CD14-positive monocyte (primary cell): ENCODE results near the gene VPS39. TPM values are rescaled to one million over a fixed set of nuclear protein-coding genes. Genes with fewer than 3 reads are reported as not detected.

Source experiments
- DNase-seq, 3 donors: peaks; one replicate each; pipeline ENCODE4 v3.0.0-alpha.2; 2011 to 2022
- H2AFZ ChIP-seq: 2 replicates; pipeline ENCODE4 v1.6.0; 2012; ENCODE audit warnings: mild to moderate bottlenecking, low read depth, low read length, inconsistent platforms; ENCODE audit not compliant: insufficient read depth, poor library complexity, severe bottlenecking
- H3K27ac ChIP-seq, 2 donors: 1 replicate in 1 of 2; 2 replicates in 1 of 2; pipeline ENCODE4 v1.5.1; 2012 to 2013; ENCODE audit warnings: low read length in 2 of 2, control low read depth in 1 of 2, inconsistent platforms in 1 of 2, low read depth in 1 of 2, mild to moderate bottlenecking in 1 of 2
- H3K27me3 ChIP-seq, 2 donors: one replicate each; pipeline versions ENCODE4 v1.6.0 to v1.6.1; 2011 to 2013; ENCODE audit warnings: low read length in 2 of 2; ENCODE audit not compliant: control insufficient read depth in 2 of 2, insufficient read depth in 2 of 2
- H3K36me3 ChIP-seq, 2 donors: replicated peaks in 1 of 2; 1 replicate in 1 of 2; 2 replicates in 1 of 2; pipeline versions ENCODE4 v1.5.1 to v1.6.1; 2012 to 2013; ENCODE audit warnings: low read length in 2 of 2, control low read depth in 1 of 2, inconsistent platforms in 1 of 2, mild to moderate bottlenecking in 1 of 2; ENCODE audit not compliant: insufficient read depth in 2 of 2, control insufficient read depth in 1 of 2
- H3K4me1 ChIP-seq, 2 donors: 1 replicate in 1 of 2; 2 replicates in 1 of 2; pipeline versions ENCODE4 v1.5.1 to v1.6.1; 2012 to 2013; ENCODE audit warnings: low read length in 2 of 2, control low read depth in 1 of 2, inconsistent platforms in 1 of 2, mild to moderate bottlenecking in 1 of 2, moderate library complexity in 1 of 2; ENCODE audit not compliant: insufficient read depth in 2 of 2, control insufficient read depth in 1 of 2
- H3K4me2 ChIP-seq: replicated peaks from 2 replicates; pipeline ENCODE3; 2012; ENCODE audit warnings: low read length, moderate library complexity, mild to moderate bottlenecking; ENCODE audit not compliant: poor library complexity, severe bottlenecking; ENCODE audit errors: extremely low read depth
- H3K4me3 ChIP-seq, 3 experiments: fragments of 200-600 bp in 1 of 3; sonication (generic) in 1 of 3; replicated peaks in 1 of 3; 1 replicate in 2 of 3; 2 replicates in 1 of 3; pipeline ENCODE4 v1.5.1; 2011 to 2013; ENCODE audit warnings: low read length in 3 of 3, mild to moderate bottlenecking in 3 of 3, control low read depth in 2 of 3, low read depth in 2 of 3, inconsistent platforms in 1 of 3, moderate library complexity in 1 of 3
- H3K79me2 ChIP-seq: 2 replicates; pipeline ENCODE4 v1.6.0; 2012; ENCODE audit warnings: mild to moderate bottlenecking, control low read depth, inconsistent platforms, low read length, moderate library complexity; ENCODE audit not compliant: insufficient read depth
- H3K9ac ChIP-seq: 2 replicates; pipeline ENCODE4 v1.6.0; 2017; ENCODE audit warnings: low read length, mild to moderate bottlenecking; ENCODE audit not compliant: insufficient read depth, poor library complexity, severe bottlenecking
- H3K9me3 ChIP-seq, 2 donors: replicated peaks in 1 of 2; 1 replicate in 1 of 2; 2 replicates in 1 of 2; pipeline versions ENCODE4 v1.5.1 to v1.6.1; 2012 to 2013; ENCODE audit warnings: low read length in 2 of 2, control low read depth in 1 of 2; ENCODE audit not compliant: control insufficient read depth in 1 of 2, insufficient read depth in 1 of 2
- H4K20me1 ChIP-seq: 2 replicates; pipeline ENCODE4 v1.6.0; 2012; ENCODE audit warnings: mild to moderate bottlenecking, low read length, control low read depth, moderate library complexity; ENCODE audit not compliant: insufficient read depth
- H3K27ac Mint-ChIP-seq, 7 donors: one replicate each; pipeline ENCODE4 v1.8.0; 2020; ENCODE audit warnings: mild to moderate bottlenecking in 7 of 7, mixed read lengths in 7 of 7, moderate library complexity in 6 of 7, inconsistent platforms in 2 of 7
- H3K27me3 Mint-ChIP-seq, 3 donors: one replicate each; pipeline ENCODE4 v1.8.0; 2021 to 2022; ENCODE audit warnings: low read depth in 3 of 3, mild to moderate bottlenecking in 3 of 3, mixed read lengths in 3 of 3, moderate library complexity in 3 of 3, inconsistent platforms in 1 of 3
- H3K36me3 Mint-ChIP-seq, 2 donors: one replicate each; pipeline ENCODE4 v1.8.0; 2020; ENCODE audit warnings: mixed read lengths in 2 of 2, inconsistent platforms in 1 of 2, mild to moderate bottlenecking in 1 of 2
- H3K4me1 Mint-ChIP-seq: one replicate; pipeline ENCODE4 v1.8.0; 2020; ENCODE audit warnings: mild to moderate bottlenecking, mixed read lengths
- H3K4me3 Mint-ChIP-seq, 2 donors: one replicate each; pipeline ENCODE4 v1.8.0; 2020; ENCODE audit warnings: mild to moderate bottlenecking in 2 of 2, mixed read lengths in 2 of 2, moderate library complexity in 1 of 2
- H3K9me3 Mint-ChIP-seq, 7 donors: one replicate each; pipeline ENCODE4 v1.8.0; 2020 to 2022; ENCODE audit warnings: mixed read lengths in 7 of 7, mild to moderate bottlenecking in 6 of 7, moderate library complexity in 6 of 7, inconsistent platforms in 2 of 7
- CTCF ChIP-seq: fragments of 200-600 bp; IDR thresholded peaks from one replicate; pipeline ENCODE4 v1.8.0; 2022; ENCODE audit warnings: antibody characterized with exemption, mild to moderate bottlenecking
- WGBS: methylation state at CpG from one replicate; pipeline ENCODE4 v1.1.5; 2013; ENCODE audit warnings: missing lambda C conversion rate; ENCODE audit not compliant: insufficient coverage; 5-methylcytosine and 5-hydroxymethylcytosine counted together
- intact Hi-C, 2 donors: fragments of 100-400 bp; cut with micrococcal nuclease; formaldehyde crosslinking; loops; one replicate each; pipeline versions ENCODE4 v1.15.0 to v1.15.1; 2023
- polyA plus RNA-seq, 3 donors: library from polyadenylated mRNA; depleted of rRNA in 1 of 3; unstranded in 2 of 3; stranded (reverse) in 1 of 3; fragments of 300-500 nt in 2 of 3; fragments of >200 nt in 1 of 3; fragmentation: Illumina TruSeq in 2 of 3; gene quantifications; 1 replicate in 2 of 3; 2 replicates in 1 of 3; pipeline ENCODE4 v1.2.3, GENCODE V29; 2012 to 2021

The VPS39 gene
- polyA plus RNA-seq, 3 donors: 16.8 to 102 (median 25.8) TPM

GRCh38 chr15:42228036-42228435 lies 19.9 kb upstream of the VPS39 start:
- Histone ChIP-seq H3K79me2 (no peaks in the 10 kb centered on the region), H3K27ac (no peak overlapping the region), H3K4me3 (no peak overlapping the region), H3K9me3 (no peaks in the 10 kb centered on the region), H3K4me1 (no peaks in the 10 kb centered on the region), H3K9ac (no peak overlapping the region), H4K20me1 (peaks cover 5% of the 10 kb centered on the region), H3K4me2 (no peak overlapping the region), H3K27me3 (no peaks in the 10 kb centered on the region), H2AFZ (no peak overlapping the region), H3K36me3 (peaks cover 89 to 99% of the 10 kb centered on the region in 2 donors)
- H3K4me3 Mint-ChIP-seq: no peak overlapping the region
- TF ChIP-seq CTCF: no peak
- peaks cover 86 to 96% of the 10 kb centered on the region in 2 donors for H3K36me3 Mint-ChIP-seq
- H3K9me3 Mint-ChIP-seq: no peaks in the 10 kb centered on the region
- no peak for DNase-seq
- H3K4me1 Mint-ChIP-seq: no peaks in the 10 kb centered on the region
- no CpG with 5 or more reads among the region's 1 CpG for WGBS
- H3K27me3 Mint-ChIP-seq: no peaks in the 10 kb centered on the region
- intact Hi-C loops: no loop called here
- no peak overlapping the region for H3K27ac Mint-ChIP-seq

GRCh38 chr15:42226648-42227047 lies 18.5 kb upstream of the VPS39 start:
- Histone ChIP-seq H3K27me3 (no peaks in the 10 kb centered on the region), H3K27ac (no peak overlapping the region), H3K9ac (no peak overlapping the region), H3K9me3 (no peaks in the 10 kb centered on the region), H4K20me1 (peaks cover 5% of the 10 kb centered on the region), H3K4me2 (no peak overlapping the region), H3K4me3 (no peak overlapping the region), H3K4me1 (no peaks in the 10 kb centered on the region), H2AFZ (no peak overlapping the region), H3K79me2 (no peaks in the 10 kb centered on the region), H3K36me3 (peaks cover 85 to 99% of the 10 kb centered on the region in 2 donors)
- Mint-ChIP-seq H3K9me3 (no peaks in the 10 kb centered on the region), H3K36me3 (peaks cover 87 to 94% of the 10 kb centered on the region in 2 donors), H3K27me3 (no peaks in the 10 kb centered on the region), H3K4me1 (no peaks in the 10 kb centered on the region), H3K27ac (peak overlapping the region in 1 of 7 donors; percentile 11), H3K4me3 (no peak overlapping the region)
- DNase-seq: no peak
- intact Hi-C loops: no loop called here
- TF ChIP-seq CTCF: no peak
- WGBS: 100% methylated on average over 1 of the region's 5 CpGs
